Mesenchymal stem cell (in vitro differentiated cells and primary cell): ENCODE results near the gene PRRT3.

Experiments
- DNase-seq: peaks from one replicate; pipeline ENCODE4 v3.0.0-alpha.2; 2013
- H2AFZ ChIP-seq: one replicate; pipeline ENCODE4 v1.6.1; 2013; ENCODE audit warnings: low read depth, mild to moderate bottlenecking, control low read depth, inconsistent platforms, low read length, moderate library complexity
- H2AK5ac ChIP-seq: 2 replicates; pipeline ENCODE4 v1.6.1; 2013; ENCODE audit warnings: low read length, moderate library complexity, mild to moderate bottlenecking, inconsistent platforms; ENCODE audit not compliant: severe bottlenecking
- H2BK120ac ChIP-seq: one replicate; pipeline ENCODE4 v1.6.1; 2013; ENCODE audit warnings: low read depth, mild to moderate bottlenecking, inconsistent platforms, low read length, moderate library complexity
- H2BK12ac ChIP-seq, 2 experiments: one replicate each; pipeline ENCODE4 v1.6.1; 2013; ENCODE audit warnings: inconsistent platforms in 2 of 2, low read length in 2 of 2, mild to moderate bottlenecking in 2 of 2, moderate library complexity in 2 of 2, control low read depth in 1 of 2
- H2BK15ac ChIP-seq: one replicate; pipeline ENCODE4 v1.6.1; 2013; ENCODE audit warnings: mild to moderate bottlenecking, low read depth, inconsistent platforms; ENCODE audit not compliant: poor library complexity, severe bottlenecking
- H2BK5ac ChIP-seq: 2 replicates; pipeline ENCODE4 v1.6.1; 2013; ENCODE audit warnings: low read depth, mild to moderate bottlenecking, low read length, control low read depth, inconsistent platforms; ENCODE audit not compliant: poor library complexity, severe bottlenecking
- H3K14ac ChIP-seq, 2 experiments: one replicate each; pipeline ENCODE4 v1.6.1; 2013; ENCODE audit warnings: inconsistent platforms in 2 of 2, low read length in 2 of 2, control low read depth in 1 of 2, mild to moderate bottlenecking in 1 of 2, moderate library complexity in 1 of 2
- H3K18ac ChIP-seq, 2 experiments: one replicate each; pipeline ENCODE4 v1.6.1; 2013; ENCODE audit warnings: inconsistent platforms in 2 of 2, low read length in 2 of 2, control low read depth in 1 of 2, low read depth in 1 of 2, mild to moderate bottlenecking in 1 of 2
- H3K23ac ChIP-seq, 2 experiments: one replicate each; pipeline ENCODE4 v1.6.1; 2013; ENCODE audit warnings: inconsistent platforms in 2 of 2, low read length in 2 of 2, mild to moderate bottlenecking in 2 of 2, moderate library complexity in 2 of 2, control low read depth in 1 of 2
- H3K27ac ChIP-seq: 2 replicates; pipeline ENCODE4 v1.5.1; 2013; ENCODE audit warnings: mild to moderate bottlenecking, moderate library complexity, low read length, control low read depth, inconsistent platforms; ENCODE audit not compliant: poor library complexity, severe bottlenecking
- H3K27me3 ChIP-seq, 2 experiments: 2 replicates each; pipeline versions ENCODE4 v1.6.1 to v1.7.0; 2013; ENCODE audit warnings: low read length in 2 of 2, mild to moderate bottlenecking in 2 of 2, moderate library complexity in 2 of 2, control low read depth in 1 of 2, inconsistent platforms in 1 of 2; ENCODE audit not compliant: control insufficient read depth in 1 of 2, insufficient read depth in 1 of 2
- H3K36me3 ChIP-seq, 2 experiments: 2 replicates each; pipeline versions ENCODE4 v1.6.1 to v1.7.0; 2013; ENCODE audit warnings: low read length in 2 of 2, control low read depth in 1 of 2, inconsistent platforms in 1 of 2, low read depth in 1 of 2, mild to moderate bottlenecking in 1 of 2; ENCODE audit not compliant: insufficient read depth in 2 of 2, control insufficient read depth in 1 of 2
- H3K4ac ChIP-seq, 2 experiments: one replicate each; pipeline ENCODE4 v1.6.1; 2013; ENCODE audit warnings: inconsistent platforms in 2 of 2, low read length in 2 of 2, mild to moderate bottlenecking in 2 of 2, moderate library complexity in 2 of 2, control low read depth in 1 of 2, low read depth in 1 of 2
- H3K4me1 ChIP-seq: 2 replicates; pipeline ENCODE4 v1.6.1; 2013; ENCODE audit warnings: low read depth, low read length, control low read depth; ENCODE audit not compliant: control insufficient read depth, insufficient read depth
- H3K4me2 ChIP-seq: 2 replicates; pipeline ENCODE4 v1.6.1; 2013; ENCODE audit warnings: low read length, mild to moderate bottlenecking, inconsistent platforms; ENCODE audit not compliant: poor library complexity, severe bottlenecking
- H3K4me3 ChIP-seq, 2 experiments: 2 replicates each; pipeline versions ENCODE4 v1.5.1 to v1.7.0; 2013; ENCODE audit warnings: low read length in 2 of 2, mild to moderate bottlenecking in 2 of 2, control low read depth in 1 of 2, low read depth in 1 of 2; ENCODE audit not compliant: insufficient read depth in 1 of 2
- H3K79me1 ChIP-seq: replicated peaks from 2 replicates; pipeline ENCODE4 v1.6.1; 2013; ENCODE audit warnings: mild to moderate bottlenecking, control low read depth, low read length, inconsistent platforms; ENCODE audit not compliant: poor library complexity, severe bottlenecking
- H3K9ac ChIP-seq: 2 replicates; pipeline ENCODE4 v1.7.0; 2013; ENCODE audit warnings: mild to moderate bottlenecking, low read length, moderate library complexity
- H3K9me3 ChIP-seq: 2 replicates; pipeline ENCODE4 v1.7.0; 2013; ENCODE audit warnings: mild to moderate bottlenecking, low read length; ENCODE audit not compliant: control insufficient read depth
- H4K8ac ChIP-seq: one replicate; pipeline ENCODE4 v1.6.1; 2013; ENCODE audit warnings: inconsistent platforms, mild to moderate bottlenecking, low read length, moderate library complexity
- H4K91ac ChIP-seq: one replicate; pipeline ENCODE4 v1.6.1; 2013; ENCODE audit warnings: mild to moderate bottlenecking, low read length, inconsistent platforms
- WGBS: methylation state at CpG from one replicate; pipeline ENCODE4 v1.1.7; 2013; ENCODE audit warnings: mixed read lengths; 5-methylcytosine and 5-hydroxymethylcytosine counted together

PRRT3 gene

DNA sequence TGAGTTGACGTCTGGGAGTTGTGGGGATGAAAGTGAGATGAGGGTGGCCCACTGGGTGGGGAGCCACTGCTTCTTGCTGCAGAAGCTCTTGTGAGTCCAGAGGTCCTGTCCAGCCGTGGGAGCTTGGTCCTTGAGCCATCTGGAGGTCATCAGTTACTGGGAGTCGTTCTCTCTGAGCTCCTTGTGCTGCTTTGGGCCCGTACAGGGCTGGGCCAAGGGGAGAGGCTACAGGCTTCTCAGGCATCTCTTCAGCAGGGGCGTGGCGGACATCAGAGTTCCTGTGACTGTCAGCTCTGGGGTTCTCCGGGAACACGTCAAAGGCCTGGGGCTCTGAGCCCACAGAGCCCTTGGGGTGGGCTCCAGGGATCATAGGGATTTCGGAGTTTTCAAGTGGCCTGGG lies 2.6 kb downstream of the PRRT3 start:
- H3K14ac ChIP-seq = no peak overlapping the region
- no peak overlapping the region for H3K4ac ChIP-seq
- H3K18ac ChIP-seq = no peak overlapping the region
- H3K9me3 ChIP-seq = no peaks in the 10 kb centered on the region
- H2BK120ac ChIP-seq = no peak overlapping the region
- no peak overlapping the region for H4K91ac ChIP-seq
- H2BK12ac ChIP-seq = no peak overlapping the region
- no peak overlapping the region for H2AFZ ChIP-seq
- H3K36me3 ChIP-seq = peaks cover 15 to 24% of the 10 kb centered on the region in 2 experiments
- no peak overlapping the region for H3K27ac ChIP-seq
- DNase-seq = no peak
- H3K79me1 ChIP-seq = peaks cover 10% of the 10 kb centered on the region
- no peak overlapping the region for H2AK5ac ChIP-seq
- H3K4me3 ChIP-seq = no peak overlapping the region
- H3K9ac ChIP-seq = no peak overlapping the region
- 83% methylated on average over 9 of the region's 9 CpGs for WGBS
- no peak overlapping the region for H2BK5ac ChIP-seq
- no peak overlapping the region for H2BK15ac ChIP-seq
- H4K8ac ChIP-seq = no peak overlapping the region
- H3K4me2 ChIP-seq = no peak overlapping the region
- no peak overlapping the region for H3K23ac ChIP-seq
- H3K27me3 ChIP-seq = no peaks in the 10 kb centered on the region
- H3K4me1 ChIP-seq = peaks cover 32% of the 10 kb centered on the region

GRCh38 chr3:9949115-9949514 lies 3.1 kb downstream of the PRRT3 start:
- no peak overlapping the region for H2AFZ ChIP-seq
- DNase-seq = no peak
- H3K4me2 ChIP-seq = no peak overlapping the region
- H3K23ac ChIP-seq = no peak overlapping the region
- 94% methylated on average over 7 of the region's 7 CpGs for WGBS
- H3K14ac ChIP-seq = no peak overlapping the region
- no peak overlapping the region for H2BK120ac ChIP-seq
- H2AK5ac ChIP-seq = no peak overlapping the region
- no peak overlapping the region for H3K18ac ChIP-seq
- H2BK12ac ChIP-seq = no peak overlapping the region
- no peaks in the 10 kb centered on the region for H3K9me3 ChIP-seq
- H4K91ac ChIP-seq = no peak overlapping the region
- no peak overlapping the region for H3K4ac ChIP-seq
- peaks cover 34% of the 10 kb centered on the region for H3K4me1 ChIP-seq
- no peaks in the 10 kb centered on the region for H3K27me3 ChIP-seq
- no peak overlapping the region for H2BK5ac ChIP-seq
- peaks cover 20 to 29% of the 10 kb centered on the region in 2 experiments for H3K36me3 ChIP-seq
- no peak overlapping the region for H2BK15ac ChIP-seq
- no peak overlapping the region for H3K9ac ChIP-seq
- H3K4me3 ChIP-seq = no peak overlapping the region
- H4K8ac ChIP-seq = no peak overlapping the region
- peaks cover 12% of the 10 kb centered on the region for H3K79me1 ChIP-seq
- H3K27ac ChIP-seq = no peak overlapping the region

DNA sequence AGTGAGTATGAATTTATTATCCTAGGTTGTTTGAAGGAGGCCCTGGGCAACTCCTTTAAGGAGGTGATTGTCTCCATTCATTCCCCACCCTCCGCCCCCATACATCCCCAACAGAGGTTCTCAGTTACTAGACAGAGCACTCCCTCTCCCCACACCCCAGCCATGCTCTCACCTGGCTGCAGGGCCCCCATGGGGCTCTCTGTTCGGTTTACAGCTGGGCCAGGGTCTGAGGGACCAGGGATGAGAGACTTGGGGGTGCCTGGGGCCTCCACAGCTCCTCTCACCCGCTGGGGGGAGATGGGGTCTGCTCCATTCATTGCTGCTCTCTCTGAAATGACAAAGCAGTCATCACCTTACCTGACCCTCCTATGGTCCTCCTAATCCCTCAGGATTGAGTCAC lies 3.6 kb downstream of the PRRT3 start:
- H3K79me1 ChIP-seq = peaks cover 12% of the 10 kb centered on the region
- WGBS = 95% methylated on average over 3 of the region's 3 CpGs
- H3K27me3 ChIP-seq = no peaks in the 10 kb centered on the region
- H2BK5ac ChIP-seq = no peak overlapping the region
- H3K4ac ChIP-seq = no peak overlapping the region
- H3K4me3 ChIP-seq = no peak overlapping the region
- no peak overlapping the region for H3K4me2 ChIP-seq
- H3K23ac ChIP-seq = no peak overlapping the region
- H4K91ac ChIP-seq = no peak overlapping the region
- no peak overlapping the region for H3K9ac ChIP-seq
- H2AK5ac ChIP-seq = no peak overlapping the region
- no peak overlapping the region for H3K27ac ChIP-seq
- no peak overlapping the region for H2AFZ ChIP-seq
- no peak overlapping the region for H4K8ac ChIP-seq
- H3K36me3 ChIP-seq = peaks cover 26 to 31% of the 10 kb centered on the region in 2 experiments
- no peak overlapping the region for H3K18ac ChIP-seq
- no peak overlapping the region for H2BK12ac ChIP-seq
- no peak overlapping the region for H2BK120ac ChIP-seq
- peak overlapping the region; percentile 26 for H2BK15ac ChIP-seq
- H3K4me1 ChIP-seq = peaks cover 34% of the 10 kb centered on the region
- no peak overlapping the region for H3K14ac ChIP-seq
- no peaks in the 10 kb centered on the region for H3K9me3 ChIP-seq
- DNase-seq = no peak

- Histone ChIP-seq H2BK120ac (peak overlapping the region; percentile 57), H3K4me2 (peak overlapping the region; percentile 58), H2BK5ac (no peak overlapping the region), H4K8ac (peak overlapping the region; percentile 62), H3K4me1 (peaks cover 33% of the 10 kb centered on the region), H3K27ac (no peak overlapping the region), H3K36me3 (peaks cover 31 to 42% of the 10 kb centered on the region in 2 experiments), H3K18ac (peak overlapping the region; percentile 70 to 84), H3K79me1 (peaks cover 12% of the 10 kb centered on the region), H2AFZ (peak overlapping the region; percentile 49), H3K9me3 (no peaks in the 10 kb centered on the region), H2BK15ac (peak overlapping the region; percentile 31), H4K91ac (peak overlapping the region; percentile 90), H3K23ac (peak overlapping the region in 1 of 2 experiments; percentile 94), H3K9ac (peak overlapping the region; percentile 88), H3K4me3 (peak overlapping the region; percentile 60 to 87), H3K14ac (peak overlapping the region in 1 of 2 experiments; percentile 98), H3K27me3 (no peaks in the 10 kb centered on the region), H2BK12ac (peak overlapping the region; percentile 14 to 47), H3K4ac (peak overlapping the region; percentile 84 to 90), H2AK5ac (no peak overlapping the region)
- peak; percentile 79 for DNase-seq
- 33% methylated on average over 63 of the region's 86 CpGs for WGBS
Measured at GRCh38 chr3:9947025-9947995, 4.9 kb downstream of the PRRT3 start.
